ENCODE measurements around the gene ASRGL1.

- TF ChIP-seq EZH2 (IDR thresholded peaks at IDR 0.05; ENCODE audit: low read length, unreplicated experiment) (no peak), CTCF (conservative IDR thresholded peaks at IDR 0.05; ENCODE audit: low read depth, low read length) (no peak), EZH2phosphoT487 (IDR thresholded peaks at IDR 0.05; ENCODE audit: borderline replicate concordance, low read length) (no peak)
Measured at GRCh38 chr11:62427630-62428233, 90.5 kb downstream of the ASRGL1 start.

Measured in PC-3 (cell line).